DMS53 (cell line): ENCODE measurements around the gene IKZF1.

Experiments used
- DNase-seq: peaks from one replicate; lab custom pipeline; 2025; lab: John Stamatoyannopoulos, UW

The IKZF1 gene

GRCh38 chr7:50304129-50304910 is at the start of gene IKZF1:
TSS of gene IKZF1 (plus strand) at chr7:50304716. CDS start at chr7:50319062, 14,346 bp downstream.
- peak; percentile 69 for DNase-seq

GRCh38 chr7:50261593-50261992 is 42.9 kb upstream of the IKZF1 start:
- DNase-seq: no peak

- DNase-seq: no peak
These were observed 42.1 kb upstream of the IKZF1 start for GRCh38 chr7:50262446-50262845.

GRCh38 chr7:50262916-50263690 is 41.4 kb upstream of the IKZF1 start:
- peak; percentile 60 for DNase-seq

- no peak for DNase-seq
These were observed 39.6 kb upstream of the IKZF1 start for GRCh38 chr7:50264908-50265307.

- DNase-seq: no peak
These were observed 38.4 kb upstream of the IKZF1 start for GRCh38 chr7:50265968-50266634.

- DNase-seq: no peak
These were observed 37.7 kb upstream of the IKZF1 start for GRCh38 chr7:50266635-50267386.

- DNase-seq: no peak
These were observed 36.9 kb upstream of the IKZF1 start for GRCh38 chr7:50267525-50268041.

GRCh38 chr7:50268223-50268622 is 36.3 kb upstream of the IKZF1 start:
- DNase-seq: no peak

GRCh38 chr7:50268990-50269389 is 35.5 kb upstream of the IKZF1 start:
- peak; percentile 29 for DNase-seq

GRCh38 chr7:50270531-50271018 is 33.9 kb upstream of the IKZF1 start:
- no peak for DNase-seq

GRCh38 chr7:50272808-50273207 is 31.7 kb upstream of the IKZF1 start:
- DNase-seq: no peak

- no peak for DNase-seq
These were observed 31.2 kb upstream of the IKZF1 start for GRCh38 chr7:50273301-50273700.

- DNase-seq: no peak
These were observed 30.6 kb upstream of the IKZF1 start for GRCh38 chr7:50273870-50274269.

GRCh38 chr7:50274361-50274760 is 30.2 kb upstream of the IKZF1 start:
- no peak for DNase-seq

GRCh38 chr7:50275430-50275829 is 29.1 kb upstream of the IKZF1 start:
- no peak for DNase-seq

GRCh38 chr7:50276483-50276882 is 28.0 kb upstream of the IKZF1 start:
- no peak for DNase-seq

GRCh38 chr7:50278120-50278519 is 26.4 kb upstream of the IKZF1 start:
- DNase-seq: no peak

GRCh38 chr7:50281680-50282445 is 22.7 kb upstream of the IKZF1 start:
- DNase-seq: no peak

GRCh38 chr7:50282813-50283605 is 21.5 kb upstream of the IKZF1 start:
- DNase-seq: no peak
